Adrenal gland (tissue), 12 donors: ENCODE data around the gene CCL7. TPM values are rescaled to one million over a fixed set of nuclear protein-coding genes. Genes with fewer than 3 reads are reported as not detected.

Experiments
- DNase-seq, 7 donors: peaks; one replicate each; pipeline ENCODE4 v3.0.0-alpha.2; 2019 to 2020
- H3K27ac ChIP-seq, 5 donors: fragments of 200-600 bp; sonication (generic) in 4 of 5; 1 replicate in 3 of 5; 2 replicates in 2 of 5; pipeline versions ENCODE4 v1.5.1 to v1.8.0; 2016 to 2020; ENCODE audit warnings: mild to moderate bottlenecking in 1 of 5
- H3K27me3 ChIP-seq: fragments of 200-600 bp; 2 replicates; pipeline ENCODE4 v1.8.0; 2021
- H3K36me3 ChIP-seq, 2 donors: fragments of 200-600 bp; replicated peaks in 1 of 2; 1 replicate in 1 of 2; 2 replicates in 1 of 2; pipeline versions ENCODE4 v1.5.1 to v1.8.0; 2018 to 2022
- H3K4me1 ChIP-seq, 2 donors: fragments of 200-600 bp; replicated peaks in 1 of 2; 1 replicate in 1 of 2; 2 replicates in 1 of 2; pipeline versions ENCODE4 v1.5.1 to v1.8.0; 2018 to 2021
- H3K4me3 ChIP-seq, 4 donors: fragments of 200-600 bp; sonication (generic) in 3 of 4; one replicate each; pipeline ENCODE4 v1.5.1; 2016 to 2018
- H3K9me3 ChIP-seq, 3 donors: fragments of 200-600 bp; sonication (generic) in 1 of 3; replicated peaks in 1 of 3; 1 replicate in 2 of 3; 2 replicates in 1 of 3; pipeline versions ENCODE4 v1.5.1 to v1.8.0; 2016 to 2021
- POLR2A ChIP-seq, 2 donors: fragments of 450-650 bp; IDR thresholded peaks; one replicate each; pipeline ENCODE4 v1.6.1; 2017; ENCODE audit warnings: antibody characterized with exemption in 2 of 2, mild to moderate bottlenecking in 2 of 2, moderate library complexity in 1 of 2
- WGBS, 4 donors: extraction: QIAGEN DNeasy Blood & Tissue Kit in 2 of 4; methylation state at CpG; one replicate each; pipeline versions ENCODE4 v1.1.5 to v1.1.7; 2013 to 2017; 5-methylcytosine and 5-hydroxymethylcytosine counted together
- intact Hi-C, 2 donors: fragments of 100-400 bp; cut with DNase I; formaldehyde crosslinking; loops; one replicate each; pipeline versions ENCODE4 v1.14.1 to v1.15.0; 2022 to 2023
- polyA plus RNA-seq, 3 donors: library from polyadenylated mRNA; stranded (reverse); fragments of 200-250 nt in 2 of 3; fragments of 350-450 nt in 1 of 3; fragmentation: Illumina TruSeq in 1 of 3; extraction: RNeasy Lipid Tissue Mini Kit (QIAGEN cat#74804) in 1 of 3; gene quantifications; one replicate each; pipeline ENCODE4 v1.2.3, GENCODE V29; 2013 to 2014
- total RNA-seq, 9 donors: library from RNA; depleted of rRNA in 4 of 9; stranded (reverse); fragments of >200 nt in 4 of 9; fragments of 120-200 nt in 1 of 9; fragmentation: NEBNext Ultra II Directional in 1 of 9; extraction: Animal tissue kit (Norgen Biotek cat#: 25700) in 1 of 9; gene quantifications; one replicate each; pipeline versions ENCODE4 v1.1.0 to v1.2.4, GENCODE V29; 2013 to 2023
- TF ChIP-seq, protein P1 (sequence below), 6 experiments: fragments of 450-650 bp in 4 of 6; fragments of 200-600 bp in 2 of 6; sonication (generic) in 1 of 6; IDR thresholded peaks; 1 replicate in 5 of 6; 2 replicates in 1 of 6; pipeline versions ENCODE4 v1.5.1 to v1.8.0; 2016 to 2021; ENCODE audit warnings: antibody characterized with exemption in 6 of 6, mild to moderate bottlenecking in 2 of 6, moderate library complexity in 1 of 6
- donor health status: healthy with polysubstance abuse.
- donor health status: Bipolar disorder and iron deficiency.
- donor health status: DM: yes; HTN: yes; CAD: no.
- donor health status: DM: no; HTN: no; CAD: no.
- donor health status: DM: no; HTN: no; CAD: no.
- donor health status: DM: yes; HTN: yes; CAD: no.

The CCL7 gene
- total and polyA plus RNA-seq, 12 donors = 0.64 to 2.2 (median 0.74) TPM; not detected in 9

GRCh38 chr17:34287875-34288274 is 17.9 kb downstream of the CCL7 start:
- no peak overlapping the region for H3K4me3 ChIP-seq
- H3K36me3 ChIP-seq = no peaks in the 10 kb centered on the region
- H3K9me3 ChIP-seq = no peaks in the 10 kb centered on the region
- no peaks in the 10 kb centered on the region for H3K27me3 ChIP-seq
- no peak for DNase-seq
- intact Hi-C loops = no loop called here
- TF ChIP-seq POLR2A (IDR thresholded peaks at IDR 0.05) = no peak
- TF ChIP-seq, protein P1, sequence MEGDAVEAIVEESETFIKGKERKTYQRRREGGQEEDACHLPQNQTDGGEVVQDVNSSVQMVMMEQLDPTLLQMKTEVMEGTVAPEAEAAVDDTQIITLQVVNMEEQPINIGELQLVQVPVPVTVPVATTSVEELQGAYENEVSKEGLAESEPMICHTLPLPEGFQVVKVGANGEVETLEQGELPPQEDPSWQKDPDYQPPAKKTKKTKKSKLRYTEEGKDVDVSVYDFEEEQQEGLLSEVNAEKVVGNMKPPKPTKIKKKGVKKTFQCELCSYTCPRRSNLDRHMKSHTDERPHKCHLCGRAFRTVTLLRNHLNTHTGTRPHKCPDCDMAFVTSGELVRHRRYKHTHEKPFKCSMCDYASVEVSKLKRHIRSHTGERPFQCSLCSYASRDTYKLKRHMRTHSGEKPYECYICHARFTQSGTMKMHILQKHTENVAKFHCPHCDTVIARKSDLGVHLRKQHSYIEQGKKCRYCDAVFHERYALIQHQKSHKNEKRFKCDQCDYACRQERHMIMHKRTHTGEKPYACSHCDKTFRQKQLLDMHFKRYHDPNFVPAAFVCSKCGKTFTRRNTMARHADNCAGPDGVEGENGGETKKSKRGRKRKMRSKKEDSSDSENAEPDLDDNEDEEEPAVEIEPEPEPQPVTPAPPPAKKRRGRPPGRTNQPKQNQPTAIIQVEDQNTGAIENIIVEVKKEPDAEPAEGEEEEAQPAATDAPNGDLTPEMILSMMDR (IDR thresholded peaks at IDR 0.05) = no peak
- no peaks in the 10 kb centered on the region for H3K4me1 ChIP-seq
- 37 to 53% (median 44%) methylated on average over 2 of the region's 2 CpGs for WGBS, 4 donors
- no peak overlapping the region for H3K27ac ChIP-seq

GRCh38 chr17:34290586-34290985 is 20.6 kb downstream of the CCL7 start:
- H3K27me3 ChIP-seq = no peaks in the 10 kb centered on the region
- no peak for TF ChIP-seq POLR2A (IDR thresholded peaks at IDR 0.05)
- TF ChIP-seq, protein P1 (IDR thresholded peaks at IDR 0.05) = no peak
- no peak overlapping the region for H3K27ac ChIP-seq
- no peaks in the 10 kb centered on the region for H3K36me3 ChIP-seq
- intact Hi-C loops = no loop called here
- 60 to 79% (median 71%) methylated on average over 1 to 4 of the region's 4 CpGs for WGBS, 4 donors
- H3K9me3 ChIP-seq = no peaks in the 10 kb centered on the region
- no peaks in the 10 kb centered on the region for H3K4me1 ChIP-seq
- H3K4me3 ChIP-seq = no peak overlapping the region
- DNase-seq = no peak

DNA sequence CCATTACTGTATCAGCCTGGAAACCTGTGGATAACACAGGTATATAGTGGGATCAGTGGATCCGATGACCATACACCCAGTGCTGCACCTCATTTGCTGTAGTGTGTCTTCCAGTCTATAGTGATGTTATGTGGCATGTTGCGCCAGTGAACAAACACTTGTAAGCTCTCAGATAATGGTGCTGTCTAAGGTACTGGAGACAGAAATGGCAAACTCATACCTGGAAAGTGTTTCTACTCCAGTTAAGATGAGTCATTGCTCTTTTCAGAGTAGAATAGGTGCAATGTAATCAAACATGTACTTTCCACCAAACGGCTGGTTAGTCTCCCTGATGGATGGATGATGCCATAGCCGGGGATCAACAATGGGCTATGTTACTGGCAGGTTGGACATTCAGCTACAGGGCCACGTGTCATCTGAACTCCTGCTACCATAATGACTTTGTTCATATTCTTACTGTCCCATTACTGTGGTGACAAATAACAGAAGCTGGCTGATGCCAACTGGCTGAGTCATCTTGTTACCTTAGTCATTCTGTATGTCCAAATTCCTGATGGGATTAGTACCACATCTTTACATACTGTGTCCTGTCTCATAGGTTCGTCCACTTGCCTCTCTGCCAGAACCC is 21.8 kb downstream of the CCL7 start:
- no peaks in the 10 kb centered on the region for H3K27me3 ChIP-seq
- H3K36me3 ChIP-seq = no peaks in the 10 kb centered on the region
- no peaks in the 10 kb centered on the region for H3K9me3 ChIP-seq
- H3K4me1 ChIP-seq = no peaks in the 10 kb centered on the region
- intact Hi-C loops = no loop called here
- H3K4me3 ChIP-seq = no peak overlapping the region
- no peak for DNase-seq
- no peak for TF ChIP-seq POLR2A (IDR thresholded peaks at IDR 0.05)
- TF ChIP-seq, protein P1 (IDR thresholded peaks at IDR 0.05) = no peak
- 84 to 87% (median 85%) methylated on average over 5 to 6 of the region's 6 CpGs for WGBS, 4 donors
- H3K27ac ChIP-seq = no peak overlapping the region

DNA sequence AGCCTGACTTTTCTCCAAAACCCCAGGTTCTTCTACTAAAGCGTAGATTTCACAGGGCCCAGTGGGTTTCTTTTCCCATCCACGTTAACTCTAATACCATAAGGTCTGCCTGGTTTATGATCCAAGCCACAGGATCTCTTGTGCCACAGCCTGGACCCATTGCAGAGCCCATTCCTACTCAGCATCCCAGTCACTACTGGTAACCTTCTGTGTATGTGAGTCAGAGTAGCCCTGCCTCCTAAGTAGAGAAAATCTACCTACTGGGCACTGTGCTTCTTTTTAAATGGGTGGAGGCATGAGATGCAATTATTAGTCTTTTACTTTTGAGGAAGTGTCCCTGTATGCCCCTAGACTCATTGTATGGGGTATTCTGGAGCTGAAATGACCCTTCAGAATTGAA is 29.0 kb downstream of the CCL7 start:
- intact Hi-C loops = no loop called here
- WGBS, 4 donors = 85 to 96% (median 89%) methylated on average over 2 of the region's 2 CpGs
- H3K27ac ChIP-seq = no peak overlapping the region

More for the DNA sequence above, 29.0 kb downstream of the CCL7 start:
- no peak for TF ChIP-seq POLR2A (IDR thresholded peaks at IDR 0.05)
- TF ChIP-seq, protein P1 (IDR thresholded peaks at IDR 0.05) = no peak
- H3K9me3 ChIP-seq = no peaks in the 10 kb centered on the region
- H3K4me3 ChIP-seq = no peak overlapping the region
- peaks cover 3% of the 10 kb centered on the region for H3K27me3 ChIP-seq
- no peak for DNase-seq
- no peaks in the 10 kb centered on the region for H3K36me3 ChIP-seq
- peaks cover 0 to 9% of the 10 kb centered on the region in 2 donors for H3K4me1 ChIP-seq
